ENCODE data around the gene ENTPD7.

ENTPD7 gene, protein sequence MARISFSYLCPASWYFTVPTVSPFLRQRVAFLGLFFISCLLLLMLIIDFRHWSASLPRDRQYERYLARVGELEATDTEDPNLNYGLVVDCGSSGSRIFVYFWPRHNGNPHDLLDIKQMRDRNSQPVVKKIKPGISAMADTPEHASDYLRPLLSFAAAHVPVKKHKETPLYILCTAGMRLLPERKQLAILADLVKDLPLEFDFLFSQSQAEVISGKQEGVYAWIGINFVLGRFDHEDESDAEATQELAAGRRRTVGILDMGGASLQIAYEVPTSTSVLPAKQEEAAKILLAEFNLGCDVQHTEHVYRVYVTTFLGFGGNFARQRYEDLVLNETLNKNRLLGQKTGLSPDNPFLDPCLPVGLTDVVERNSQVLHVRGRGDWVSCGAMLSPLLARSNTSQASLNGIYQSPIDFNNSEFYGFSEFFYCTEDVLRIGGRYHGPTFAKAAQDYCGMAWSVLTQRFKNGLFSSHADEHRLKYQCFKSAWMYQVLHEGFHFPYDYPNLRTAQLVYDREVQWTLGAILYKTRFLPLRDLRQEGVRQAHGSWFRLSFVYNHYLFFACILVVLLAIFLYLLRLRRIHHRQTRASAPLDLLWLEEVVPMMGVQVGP

DNA sequence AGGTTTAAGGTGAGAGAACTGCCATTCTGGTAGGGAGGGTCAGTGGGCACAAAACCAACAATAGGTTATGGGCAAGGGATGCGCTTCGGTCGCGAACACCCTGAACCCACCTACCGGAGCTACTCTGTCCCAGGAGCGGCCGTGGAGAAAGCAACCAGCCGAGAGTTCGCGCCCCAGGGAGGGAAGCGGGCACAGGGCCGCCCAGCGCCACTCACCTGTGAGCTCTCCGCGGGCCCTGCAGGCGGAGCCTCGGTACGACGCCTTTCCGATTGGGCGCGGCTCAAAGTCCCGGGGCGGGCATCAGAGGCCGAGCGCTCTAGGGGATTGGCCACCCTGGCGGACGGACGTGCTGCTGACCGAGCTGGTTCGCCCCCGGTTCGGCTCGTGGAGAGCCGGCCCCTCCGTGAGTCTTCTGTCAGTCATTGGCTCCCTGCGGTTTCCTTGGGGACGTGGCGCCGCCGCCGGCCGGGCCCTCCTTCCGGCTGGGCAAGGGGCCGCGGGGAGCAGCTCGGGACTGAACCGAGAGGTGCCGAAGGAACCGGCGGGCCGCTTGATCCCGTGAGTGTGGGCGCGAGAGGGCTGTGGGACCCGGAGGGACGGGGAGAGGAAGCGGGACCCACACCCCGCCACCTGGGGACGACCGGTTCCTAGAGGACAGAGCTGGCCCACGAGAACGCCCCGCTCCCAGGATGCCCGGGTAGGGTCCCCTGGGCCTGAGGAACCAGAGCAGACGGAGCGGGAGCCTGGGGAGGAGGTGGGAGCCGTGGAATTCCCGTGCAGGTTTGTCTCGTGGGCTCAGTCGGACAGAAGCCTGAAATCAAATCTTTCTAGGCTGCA is at the start of gene ENTPD7:
ENTPD7 (plus strand) TSS at position 479 of the 837 bp plus-strand sequence. CDS start 448 bp downstream, outside the sequence.
- DNase-seq, result peak; percentile 95 to 96
- TF ChIP-seq POLR2A (IDR thresholded peaks at IDR 0.05; ENCODE audit: low read length) (peak; percentile 74), GATA1 (IDR thresholded peaks at IDR 0.05; ENCODE audit: low read depth, low read length) (no peak)

DNA sequence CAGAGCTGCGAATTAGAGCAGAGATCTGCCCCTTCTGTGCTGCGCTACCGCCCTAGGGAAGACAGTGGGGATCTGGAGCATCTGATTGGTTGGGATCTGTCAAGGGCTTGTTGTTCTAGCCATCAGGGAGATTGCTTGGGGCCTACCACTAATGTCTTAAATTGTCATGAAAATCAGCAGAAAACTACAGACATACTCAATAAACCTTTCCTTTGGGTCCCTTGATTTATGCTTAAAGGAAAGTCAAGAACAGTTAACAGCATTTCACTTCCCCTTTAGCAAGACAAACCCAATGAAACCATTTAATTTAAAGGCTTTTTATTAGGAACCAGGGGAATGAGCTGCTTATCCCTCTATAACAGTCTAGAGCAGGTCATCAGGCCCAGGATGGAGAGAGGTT is 49.1 kb upstream of the ENTPD7 start:
- TF ChIP-seq GATA1 (IDR thresholded peaks at IDR 0.05; ENCODE audit: low read depth, low read length), result no peak
- TF ChIP-seq POLR2A (IDR thresholded peaks at IDR 0.05; ENCODE audit: low read length), result no peak
- no peak for DNase-seq

DNA sequence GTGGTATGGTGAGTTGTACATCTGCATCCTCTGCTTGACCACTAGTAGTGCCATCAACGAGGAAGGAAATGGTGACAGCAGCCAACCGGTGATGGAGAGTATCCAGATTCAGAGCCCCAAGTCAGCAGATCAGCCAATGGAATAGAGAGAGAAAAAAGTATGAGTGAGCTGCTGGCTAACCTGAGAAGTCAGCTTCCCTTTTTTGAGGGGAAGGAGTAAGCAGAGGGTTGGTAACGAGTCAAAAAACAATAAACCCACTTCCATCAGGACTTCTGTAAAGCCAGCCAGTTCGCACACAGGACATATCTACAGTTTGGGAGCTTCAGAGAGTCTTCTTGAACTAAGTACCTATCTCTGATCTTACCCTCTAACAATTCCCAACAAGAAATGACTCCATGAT is 48.0 kb upstream of the ENTPD7 start:
- no peak for DNase-seq
- no peak for TF ChIP-seq POLR2A (IDR thresholded peaks at IDR 0.05; ENCODE audit: low read length)
- no peak for TF ChIP-seq GATA1 (IDR thresholded peaks at IDR 0.05; ENCODE audit: low read depth, low read length)

DNA sequence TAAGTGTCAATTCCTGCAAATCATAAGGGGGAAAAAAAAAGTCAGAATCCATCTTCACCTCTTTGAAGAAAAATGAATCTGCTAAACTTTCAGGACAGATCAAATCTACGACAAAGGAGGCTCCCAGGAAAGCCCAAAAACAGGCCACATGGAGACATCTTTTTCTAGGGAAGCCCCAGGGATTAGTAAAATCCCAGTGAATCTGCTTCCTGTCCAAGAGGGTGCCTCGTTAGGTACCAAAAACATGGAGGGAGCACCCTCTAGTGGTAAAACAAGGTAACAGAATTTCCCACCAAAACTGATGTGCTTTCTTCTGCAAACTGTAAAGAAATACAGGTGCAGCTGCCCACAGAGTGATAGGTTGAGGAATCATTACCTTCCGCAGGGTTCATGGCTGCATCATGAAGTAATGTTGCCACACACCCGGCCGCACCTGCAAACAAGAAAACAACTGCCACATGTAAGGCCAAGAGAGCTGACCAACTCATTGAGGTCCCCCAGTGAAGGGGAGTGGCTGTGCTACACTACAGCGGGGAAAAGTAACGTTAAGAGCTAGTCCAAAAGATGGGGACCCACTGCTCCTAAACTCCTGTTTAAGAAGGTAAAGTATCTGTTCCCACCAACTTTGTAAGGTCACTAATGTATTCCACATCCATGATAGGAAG is 47.0 kb upstream of the ENTPD7 start:
- peak; percentile 58 to 76 for DNase-seq
- TF ChIP-seq GATA1 (IDR thresholded peaks at IDR 0.05; ENCODE audit: low read depth, low read length) (no peak), POLR2A (IDR thresholded peaks at IDR 0.05; ENCODE audit: low read length) (peak; percentile 14)

DNA sequence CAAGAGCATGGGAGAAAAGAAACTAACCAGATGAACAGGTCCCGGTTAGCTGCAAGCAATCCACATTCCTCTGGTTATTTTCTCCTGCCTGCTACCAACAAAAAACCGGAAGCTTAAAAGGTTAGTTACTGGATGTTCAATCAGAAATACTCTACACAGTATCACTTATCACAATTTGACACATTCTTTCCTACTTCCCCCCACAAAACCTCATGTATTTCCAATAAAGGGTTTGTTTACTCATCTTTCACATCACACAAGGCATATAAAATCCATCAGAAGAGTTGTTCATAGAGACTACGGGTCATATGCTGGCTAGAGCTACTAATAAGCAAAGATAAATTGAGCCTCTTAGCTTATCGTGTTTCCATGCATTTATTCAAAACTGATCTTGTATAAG is 43.9 kb upstream of the ENTPD7 start:
- DNase-seq, result no peak
- TF ChIP-seq GATA1 (IDR thresholded peaks at IDR 0.05; ENCODE audit: low read depth, low read length) (no peak), POLR2A (IDR thresholded peaks at IDR 0.05; ENCODE audit: low read length) (no peak)

DNA sequence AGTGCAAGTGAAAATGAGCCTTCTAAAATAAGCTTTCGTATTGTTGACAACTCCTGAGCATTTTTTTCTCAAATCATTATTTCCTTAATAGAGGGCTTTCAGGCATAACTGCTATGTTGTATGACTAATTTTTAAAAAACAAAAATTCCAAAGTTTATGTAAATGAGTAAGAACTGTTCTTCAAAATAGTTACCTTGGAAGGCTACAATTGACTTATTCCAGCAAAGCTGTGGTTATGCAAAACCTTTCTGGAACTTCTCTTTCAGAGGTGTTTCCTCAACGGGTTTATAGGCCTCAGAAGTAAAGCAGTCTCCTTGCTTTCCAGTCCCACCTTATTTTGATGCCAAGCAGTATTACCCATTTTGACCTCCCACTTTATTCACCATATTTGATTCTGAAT is 41.6 kb upstream of the ENTPD7 start:
- TF ChIP-seq GATA1 (IDR thresholded peaks at IDR 0.05; ENCODE audit: low read depth, low read length), result no peak
- TF ChIP-seq POLR2A (IDR thresholded peaks at IDR 0.05; ENCODE audit: low read length), result no peak
- DNase-seq, result no peak

DNA sequence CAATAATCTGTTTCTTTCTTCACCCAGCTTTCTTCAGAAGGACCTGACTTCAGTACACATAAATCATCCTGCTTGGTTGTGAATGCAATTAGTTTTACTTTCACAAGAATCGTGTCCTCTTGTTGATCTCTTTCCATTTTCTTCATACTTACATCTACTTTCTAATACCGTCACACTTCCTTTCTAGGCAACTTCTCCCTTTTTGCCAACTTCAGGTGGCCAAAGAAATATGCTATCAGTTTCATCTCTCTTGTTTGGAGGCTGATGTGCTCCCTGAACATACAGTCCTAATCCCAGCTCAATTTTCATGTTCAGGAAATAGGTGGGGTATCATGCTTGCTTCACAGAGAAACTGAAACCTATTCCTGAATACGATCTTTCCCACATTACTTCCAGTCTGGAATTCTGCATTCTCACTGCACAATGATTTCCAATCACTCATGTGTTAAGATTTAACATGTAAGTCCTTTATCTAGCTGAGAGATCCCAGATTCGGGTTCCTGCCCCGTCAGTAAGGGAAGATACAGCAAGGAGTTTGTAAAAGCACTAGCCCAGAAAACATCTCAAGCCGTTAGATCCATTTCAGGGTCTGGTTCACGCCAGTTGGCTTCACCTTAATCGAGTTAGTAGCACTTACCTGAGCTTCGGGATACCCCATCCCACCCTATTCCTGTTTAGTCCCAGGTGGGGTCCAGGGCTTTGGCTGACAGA is 40.1 kb upstream of the ENTPD7 start:
- DNase-seq, result peak; percentile 44 to 63
- TF ChIP-seq POLR2A (IDR thresholded peaks at IDR 0.05; ENCODE audit: low read length), result no peak
- no peak for TF ChIP-seq GATA1 (IDR thresholded peaks at IDR 0.05; ENCODE audit: low read depth, low read length)

DNA sequence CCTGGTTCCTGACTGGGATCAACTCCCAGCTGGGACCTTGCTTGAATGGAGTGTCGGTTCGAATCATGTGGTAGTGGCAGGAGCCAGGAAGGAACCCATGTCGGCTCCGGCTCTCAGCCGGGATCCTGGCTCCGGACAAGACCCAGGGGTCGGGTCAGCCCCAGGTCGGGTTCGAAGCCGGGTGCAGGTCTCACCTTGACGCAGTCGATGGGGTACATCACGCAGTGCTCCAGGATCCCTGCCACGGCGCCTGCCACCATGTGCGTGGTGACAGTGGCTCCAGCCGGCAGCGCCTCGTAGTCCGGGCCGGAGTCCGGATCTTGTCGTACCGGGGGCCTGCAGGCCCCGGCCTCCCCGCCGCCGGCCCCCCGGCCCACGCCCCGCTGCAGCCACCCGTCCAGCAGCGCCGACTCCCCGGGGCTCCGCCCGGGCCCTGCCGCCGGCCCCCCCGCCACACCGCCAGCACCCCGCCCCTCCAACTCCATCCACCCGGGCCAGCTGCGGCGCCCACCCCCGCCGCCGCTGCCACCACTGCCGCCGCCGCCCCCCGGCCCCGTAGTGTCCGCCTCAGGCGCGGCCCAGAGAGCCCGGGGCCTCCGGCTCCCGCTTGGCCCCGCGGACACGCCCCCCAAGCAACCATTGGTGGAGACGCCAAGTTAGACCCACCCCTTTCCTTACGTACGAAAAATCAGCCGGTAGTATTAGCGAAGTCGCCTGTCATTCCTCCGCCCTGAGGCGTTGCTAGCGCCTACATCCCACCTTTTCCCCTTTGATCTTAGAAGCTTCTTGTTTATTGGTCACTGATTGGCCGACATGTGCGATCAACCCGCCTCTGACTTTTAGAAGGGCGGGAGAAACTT is 39.2 kb upstream of the ENTPD7 start, which contains the start of gene SLC25A28:
SLC25A28 (minus strand) TSS at position 589 of the 860 bp plus-strand sequence; CDS start at position 485, 104 bp downstream.
- TF ChIP-seq POLR2A (IDR thresholded peaks at IDR 0.05; ENCODE audit: low read length) (no peak), GATA1 (IDR thresholded peaks at IDR 0.05; ENCODE audit: low read depth, low read length) (no peak)
- DNase-seq, result peak; percentile 99 to 100

DNA sequence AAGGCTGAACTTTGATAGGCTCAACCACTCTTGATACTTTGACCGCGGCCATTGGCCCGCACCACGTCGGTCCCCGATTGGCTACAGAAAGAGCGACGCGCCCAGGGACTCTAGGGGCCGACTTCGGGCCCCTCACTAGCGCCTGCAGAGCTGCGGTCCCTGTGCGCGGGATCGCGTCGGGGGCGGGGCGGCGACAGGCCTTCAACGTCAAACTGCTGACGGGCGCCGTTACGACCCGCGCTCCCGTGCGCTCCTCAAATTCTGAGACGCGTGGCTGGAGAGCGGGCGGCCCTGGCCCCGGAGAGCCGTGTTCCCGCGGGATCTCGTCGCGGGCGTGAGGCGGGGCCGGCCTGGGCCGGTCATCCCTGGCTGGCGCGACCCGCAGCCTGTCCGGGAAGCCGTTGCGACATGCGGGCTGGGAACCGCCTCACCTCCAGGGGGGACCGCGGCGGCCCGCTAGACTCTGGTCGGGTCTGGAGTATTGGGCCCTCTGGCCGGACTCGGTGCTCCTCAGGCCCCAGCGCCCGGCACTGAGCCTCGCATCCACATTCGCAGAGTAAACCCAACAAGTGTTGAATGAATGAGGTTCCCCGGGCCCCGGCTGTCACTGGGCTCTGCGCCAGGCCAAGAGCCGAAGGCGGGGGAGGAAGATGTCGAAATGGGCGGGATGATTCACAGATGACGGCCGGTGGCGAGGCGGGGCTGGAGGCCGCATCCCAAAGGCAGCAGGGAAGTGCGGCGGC is 38.4 kb upstream of the ENTPD7 start:
- peak; percentile 93 for TF ChIP-seq POLR2A (IDR thresholded peaks at IDR 0.05; ENCODE audit: low read length)
- no peak for TF ChIP-seq GATA1 (IDR thresholded peaks at IDR 0.05; ENCODE audit: low read depth, low read length)
- peak; percentile 93 to 96 for DNase-seq

DNA sequence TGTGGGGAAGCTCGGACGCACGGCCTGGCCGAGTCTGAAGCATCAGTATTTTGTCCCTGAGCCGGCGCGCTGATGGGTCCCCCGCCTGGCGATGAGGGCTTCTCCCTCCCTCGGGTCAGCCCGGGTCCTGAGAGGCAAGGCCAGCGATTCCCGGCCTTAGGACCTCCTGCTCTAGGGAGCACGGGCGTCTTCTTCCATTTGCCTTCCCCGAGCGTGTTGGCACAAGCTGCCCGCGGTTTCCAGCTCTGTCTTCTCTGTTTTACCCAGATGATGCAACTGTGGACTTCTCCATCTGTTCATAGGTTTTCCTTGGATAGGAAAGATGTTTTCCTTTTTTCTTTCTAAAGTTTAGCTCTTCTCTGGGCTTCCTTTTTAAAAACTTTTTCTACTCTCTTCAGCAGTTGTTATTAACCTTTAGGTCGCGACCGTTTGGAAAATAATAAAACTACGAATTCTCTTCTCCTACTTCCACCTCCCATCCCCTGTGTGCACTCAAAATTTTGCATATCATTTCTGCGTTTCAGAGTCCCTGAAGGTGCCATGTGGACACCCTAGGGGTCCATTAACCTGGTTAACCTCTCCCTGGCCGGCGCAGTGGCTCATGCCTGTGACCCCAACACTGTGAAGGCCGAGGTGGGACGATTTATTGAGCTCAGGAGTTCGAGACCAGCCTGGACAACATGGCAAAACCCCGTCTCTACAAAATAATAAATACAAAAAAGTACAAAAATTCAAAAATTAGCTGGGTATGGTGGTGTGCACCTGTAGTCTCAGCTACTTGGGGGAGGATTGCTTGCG is 37.7 kb upstream of the ENTPD7 start:
- DNase-seq, result peak in 1 of 2 experiments; percentile 31
- TF ChIP-seq GATA1 (IDR thresholded peaks at IDR 0.05; ENCODE audit: low read depth, low read length) (no peak), POLR2A (IDR thresholded peaks at IDR 0.05; ENCODE audit: low read length) (peak; percentile 8)

DNA sequence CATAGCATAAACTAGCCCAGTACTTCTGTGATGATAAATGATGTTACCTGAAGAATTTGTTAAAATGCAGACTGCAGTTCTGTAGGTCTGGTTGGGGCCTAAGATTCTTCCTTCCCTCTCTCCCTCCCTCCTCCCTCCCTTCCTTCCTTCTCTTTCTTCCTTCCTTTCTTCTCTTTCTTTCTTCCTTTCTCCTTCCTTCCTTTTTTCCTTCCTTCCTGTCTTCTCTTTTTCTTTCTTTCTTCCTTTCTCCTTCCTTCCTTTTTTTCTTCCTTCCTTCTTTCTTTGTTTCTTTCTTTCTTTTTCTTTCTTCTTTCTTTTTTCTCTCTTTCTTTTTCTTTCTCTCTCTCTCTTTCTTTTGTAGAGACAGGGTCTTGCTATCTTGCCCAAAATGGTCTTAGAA is 35.4 kb upstream of the ENTPD7 start:
- no peak for TF ChIP-seq POLR2A (IDR thresholded peaks at IDR 0.05; ENCODE audit: low read length)
- no peak for TF ChIP-seq GATA1 (IDR thresholded peaks at IDR 0.05; ENCODE audit: low read depth, low read length)
- no peak for DNase-seq

DNA sequence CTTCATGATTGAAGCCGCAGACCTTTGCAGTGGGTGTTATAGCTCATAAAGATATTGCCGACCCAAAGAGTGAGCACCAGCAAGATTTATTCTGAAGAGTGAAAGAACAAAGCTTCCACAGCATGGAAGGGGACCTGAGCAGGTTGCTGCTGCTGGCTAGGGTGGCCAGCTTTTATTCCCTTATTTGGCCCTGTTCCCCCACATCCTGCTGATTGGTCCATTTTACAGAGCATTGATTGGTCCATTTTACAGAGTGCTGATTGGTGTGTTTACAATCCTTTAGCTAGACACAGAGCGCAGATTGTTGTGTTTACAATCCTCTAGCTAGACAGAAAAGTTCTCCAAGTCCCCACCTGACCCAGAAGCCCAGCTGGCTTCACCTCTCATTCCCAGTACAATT is 34.2 kb upstream of the ENTPD7 start:
- peak in 1 of 2 experiments; percentile 8 for DNase-seq

All from erythroblast (primary cell).